Right cardiac atrium (tissue), 5 donors: ENCODE measurements around the gene SLC13A2. TPM values are rescaled to one million over a fixed set of nuclear protein-coding genes. Genes with fewer than 3 reads are reported as not detected.

Experiments
- ATAC-seq, 2 donors: fragments of 200-7000 bp; cut with Tn5 transposase; one replicate each; pipeline versions ENCODE4 v1.8.0 to v1.9.1; 2020; ENCODE audit warnings: moderate library complexity in 2 of 2, mild to moderate bottlenecking in 1 of 2
- DNase-seq, 3 donors: peaks; one replicate each; pipeline ENCODE4 v3.0.0-alpha.2; 2020
- H3K27ac ChIP-seq: one replicate; pipeline ENCODE4 v1.5.1; 2013; ENCODE audit warnings: mild to moderate bottlenecking, low read length, control low read depth, moderate library complexity
- H3K27me3 ChIP-seq: one replicate; pipeline ENCODE4 v1.6.1; 2013; ENCODE audit not compliant: control insufficient read depth, insufficient read depth
- H3K4me1 ChIP-seq: one replicate; pipeline ENCODE4 v1.6.1; 2013; ENCODE audit warnings: low read length; ENCODE audit not compliant: control insufficient read depth, insufficient read depth
- H3K4me3 ChIP-seq: one replicate; pipeline ENCODE4 v1.5.1; 2013; ENCODE audit warnings: low read length, control low read depth
- H3K9me3 ChIP-seq: one replicate; pipeline ENCODE4 v1.6.1; 2013; ENCODE audit warnings: low read length; ENCODE audit not compliant: control insufficient read depth
- WGBS: extraction: QIAGEN DNeasy Blood & Tissue Kit; methylation state at CpG from one replicate; pipeline ENCODE4 v1.1.7; 2013; 5-methylcytosine and 5-hydroxymethylcytosine counted together
- intact Hi-C, 4 donors: fragments of 100-400 bp; cut with DNase I; formaldehyde crosslinking; loops; one replicate each; pipeline versions ENCODE4 v1.11.0 to v1.14.0; 2022 to 2023
- polyA plus RNA-seq: library from polyadenylated mRNA; stranded (reverse); fragments of 200-250 nt; gene quantifications from one replicate; pipeline ENCODE4 v1.2.3, GENCODE V29; 2013
- total RNA-seq, 4 donors: library from RNA; stranded (reverse); fragmentation: NEBNext Ultra II Directional; extraction: Animal tissue kit (Norgen Biotek cat#: 25700); gene quantifications; one replicate each; pipeline ENCODE4 v1.2.1, GENCODE V29; 2021
- donor health status: healthy with polysubstance abuse.
- donor health status: DM: no; HTN: yes; CAD: no.
- donor health status: DM: no; HTN: no; CAD: no.
- donor health status: DM: no; HTN: yes; CAD: no; lungs with severe emphysema.
- donor health status: DM: yes; HTN: yes; CAD: no.

The SLC13A2 gene
- total and polyA plus RNA-seq, 5 donors = not detected

- H3K4me3 ChIP-seq = no peak overlapping the region
- H3K4me1 ChIP-seq = no peaks in the 10 kb centered on the region
- 78% methylated on average over 4 of the region's 4 CpGs for WGBS
- H3K27ac ChIP-seq = no peak overlapping the region
- no peaks in the 10 kb centered on the region for H3K27me3 ChIP-seq
- intact Hi-C loops = loop anchor here in 2 of 4 donors (5.0 to 10.0 kb wide), 3 partner anchors 43 to 75 kb away; partner anchors contain the start of gene RSKR (in 1 of the 2)
- DNase-seq = no peak
- ATAC-seq = no peak
- H3K9me3 ChIP-seq = no peaks in the 10 kb centered on the region
These were observed 66.8 kb downstream of the SLC13A2 start for GRCh38 chr17:28540231-28540630.

- Histone ChIP-seq H3K9me3 (no peaks in the 10 kb centered on the region), H3K4me3 (no peak overlapping the region), H3K27me3 (no peaks in the 10 kb centered on the region), H3K27ac (no peak overlapping the region), H3K4me1 (no peaks in the 10 kb centered on the region)
- WGBS = 87% methylated on average over 4 of the region's 4 CpGs
- intact Hi-C loops = loop anchor here in 2 of 4 donors (5.0 to 10.0 kb wide), 3 partner anchors 44 to 73 kb away; partner anchors contain the start of gene RSKR (in 1 of the 2)
- DNase-seq (no peak), ATAC-seq (no peak)
These were observed 68.0 kb downstream of the SLC13A2 start for GRCh38 chr17:28541439-28541838.

- intact Hi-C loops = loop anchor here in 3 of 4 donors (5.0 to 10.0 kb wide), 5 partner anchors 47 to 70 kb away; partner anchors contain the start of genes RSKR (in 2 of the 3) and SPAG5 (in 1 of the 3)
- H3K4me3 ChIP-seq = no peak overlapping the region
- 81% methylated on average over 4 of the region's 4 CpGs for WGBS
- ATAC-seq (no peak), DNase-seq (no peak)
- H3K4me1 ChIP-seq = no peaks in the 10 kb centered on the region
- H3K27ac ChIP-seq = no peak overlapping the region
- no peaks in the 10 kb centered on the region for H3K27me3 ChIP-seq
- no peaks in the 10 kb centered on the region for H3K9me3 ChIP-seq
These were observed 71.1 kb downstream of the SLC13A2 start for GRCh38 chr17:28544402-28545140.

GRCh38 chr17:28545141-28545503, 71.7 kb downstream of the SLC13A2 start:
- H3K4me1 ChIP-seq = no peaks in the 10 kb centered on the region
- ATAC-seq = no peak
- no peak for DNase-seq
- H3K27me3 ChIP-seq = no peaks in the 10 kb centered on the region
- WGBS = 80% methylated on average over 2 of the region's 2 CpGs
- intact Hi-C loops = loop anchor here in 3 of 4 donors (5.0 to 10.0 kb wide), 4 partner anchors 50 to 70 kb away; partner anchors contain the start of genes RSKR (in 2 of the 3) and SPAG5 (in 1 of the 3)
- H3K9me3 ChIP-seq = no peaks in the 10 kb centered on the region
- H3K4me3 ChIP-seq = no peak overlapping the region
- H3K27ac ChIP-seq = no peak overlapping the region

GRCh38 chr17:28545787-28546415, 72.5 kb downstream of the SLC13A2 start:
- intact Hi-C loops = loop anchor here in 3 of 4 donors (5.0 to 10.0 kb wide), 4 partner anchors 51 to 69 kb away; partner anchors contain the start of genes RSKR (in 2 of the 3) and SPAG5 (in 1 of the 3)
- no peaks in the 10 kb centered on the region for H3K9me3 ChIP-seq
- no peaks in the 10 kb centered on the region for H3K4me1 ChIP-seq
- H3K4me3 ChIP-seq = no peak overlapping the region
- WGBS = 60% methylated on average over 6 of the region's 6 CpGs
- ATAC-seq (no peak), DNase-seq (no peak)
- no peak overlapping the region for H3K27ac ChIP-seq
- no peaks in the 10 kb centered on the region for H3K27me3 ChIP-seq

GRCh38 chr17:28547096-28547622, 73.7 kb downstream of the SLC13A2 start:
- ATAC-seq = no peak
- intact Hi-C loops = loop anchor here in 3 of 4 donors (5.0 to 10.0 kb wide), 4 partner anchors 50 to 68 kb away; partner anchors contain the start of genes RSKR (in 2 of the 3) and SPAG5 (in 1 of the 3)

More at GRCh38 chr17:28547096-28547622, 73.7 kb downstream of the SLC13A2 start:
- Histone ChIP-seq H3K4me1 (peaks cover 5% of the 10 kb centered on the region), H3K27ac (no peak overlapping the region), H3K9me3 (no peaks in the 10 kb centered on the region), H3K4me3 (no peak overlapping the region), H3K27me3 (no peaks in the 10 kb centered on the region)
- DNase-seq = no peak
- 92% methylated on average over 14 of the region's 14 CpGs for WGBS

Other genes with a start within 250 kb of the SLC13A2 start
- 1 to 10 TPM; 5.5 to 6.7 (median 6.0) TPM for gene TMEM97, start 154.4 kb upstream of the SLC13A2 start, total RNA-seq
- gene TMEM97, start 154.4 kb upstream of the SLC13A2 start, polyA plus RNA-seq = 3.9 TPM
- 10 to 100 TPM; 20.6 to 22.8 (median 21.3) TPM for gene IFT20, start 138.2 kb upstream of the SLC13A2 start, total RNA-seq
- 27.0 TPM for gene IFT20, start 138.2 kb upstream of the SLC13A2 start, polyA plus RNA-seq
- gene TNFAIP1, start 137.9 kb upstream of the SLC13A2 start, total RNA-seq = 10 to 100 TPM; 33.3 to 72.3 (median 34.7) TPM
- gene TNFAIP1, start 137.9 kb upstream of the SLC13A2 start, polyA plus RNA-seq = 20.1 TPM
- 10 to 100 TPM; 97.1 to 99.8 (median 98.6) TPM for gene POLDIP2, start 116.1 kb upstream of the SLC13A2 start, total RNA-seq
- gene POLDIP2, start 116.1 kb upstream of the SLC13A2 start, polyA plus RNA-seq = 95.6 TPM
- not detected for gene SEBOX, start 108.4 kb upstream of the SLC13A2 start, total RNA-seq
- gene SEBOX, start 108.4 kb upstream of the SLC13A2 start, polyA plus RNA-seq = not detected
- gene VTN, start 103.3 kb upstream of the SLC13A2 start, total RNA-seq = 10 to 100 TPM in 1 of 4 donors, 1 to 10 TPM in 3; 3.8 to 10.5 (median 4.1) TPM
- gene VTN, start 103.3 kb upstream of the SLC13A2 start, polyA plus RNA-seq = 3.8 TPM
- 1 to 10 TPM; 5.8 to 8.9 (median 7.1) TPM for gene SARM1, start 102.0 kb upstream of the SLC13A2 start, total RNA-seq
- gene SARM1, start 102.0 kb upstream of the SLC13A2 start, polyA plus RNA-seq = 4.0 TPM
- 1 to 10 TPM; 5.3 to 9.2 (median 7.6) TPM for gene SLC46A1, start 67.4 kb upstream of the SLC13A2 start, total RNA-seq
- 3.0 TPM for gene SLC46A1, start 67.4 kb upstream of the SLC13A2 start, polyA plus RNA-seq
- not detected for gene FOXN1, start 32.7 kb downstream of the SLC13A2 start, total RNA-seq
- not detected for gene FOXN1, start 32.7 kb downstream of the SLC13A2 start, polyA plus RNA-seq
- gene UNC119, start 79.0 kb downstream of the SLC13A2 start, total RNA-seq = 10 to 100 TPM; 14.0 to 28.8 (median 21.0) TPM
- gene UNC119, start 79.0 kb downstream of the SLC13A2 start, polyA plus RNA-seq = 22.8 TPM
- 10 to 100 TPM; 36.4 to 41.8 (median 40.7) TPM for gene PIGS, start 97.9 kb downstream of the SLC13A2 start, total RNA-seq
- 16.6 TPM for gene PIGS, start 97.9 kb downstream of the SLC13A2 start, polyA plus RNA-seq
- gene ALDOC, start 103.3 kb downstream of the SLC13A2 start, total RNA-seq = 100 to 1,000 TPM; 191 to 390 (median 276) TPM
- 283 TPM for gene ALDOC, start 103.3 kb downstream of the SLC13A2 start, polyA plus RNA-seq
- gene SPAG5, start 125.4 kb downstream of the SLC13A2 start, total RNA-seq = 1 to 10 TPM in 3 of 4 donors, under 1 TPM in 1; 0.81 to 2.7 (median 2.1) TPM
- gene SPAG5, start 125.4 kb downstream of the SLC13A2 start, polyA plus RNA-seq = 1.2 TPM
- 1 to 10 TPM; 2.9 to 4.7 (median 4.3) TPM for gene RSKR, start 140.5 kb downstream of the SLC13A2 start, total RNA-seq
- gene RSKR, start 140.5 kb downstream of the SLC13A2 start, polyA plus RNA-seq = 2.9 TPM
- gene BLTP2, start 171.5 kb downstream of the SLC13A2 start, total RNA-seq = 10 to 100 TPM; 70.6 to 87.3 (median 81.7) TPM
- 21.0 TPM for gene BLTP2, start 171.5 kb downstream of the SLC13A2 start, polyA plus RNA-seq
- 10 to 100 TPM; 29.9 to 36.6 (median 30.4) TPM for gene SDF2, start 188.3 kb downstream of the SLC13A2 start, total RNA-seq
- gene SDF2, start 188.3 kb downstream of the SLC13A2 start, polyA plus RNA-seq = 38.8 TPM
- gene SUPT6H, start 188.6 kb downstream of the SLC13A2 start, total RNA-seq = 10 to 100 TPM; 43.6 to 49.0 (median 46.9) TPM
- 32.7 TPM for gene SUPT6H, start 188.6 kb downstream of the SLC13A2 start, polyA plus RNA-seq
- 1 to 10 TPM; 1.3 to 3.3 (median 2.5) TPM for gene PROCA1, start 238.2 kb downstream of the SLC13A2 start, total RNA-seq
- 2.2 TPM for gene PROCA1, start 238.2 kb downstream of the SLC13A2 start, polyA plus RNA-seq
- 10 to 100 TPM; 56.9 to 62.2 (median 59.8) TPM for gene RAB34, start 244.2 kb downstream of the SLC13A2 start, total RNA-seq
- gene RAB34, start 244.2 kb downstream of the SLC13A2 start, polyA plus RNA-seq = 57.6 TPM
- 1,000 to 10,000 TPM in 1 of 4 donors, 100 to 1,000 TPM in 3; 939 to 1,151 (median 992) TPM for gene RPL23A, start 246.3 kb downstream of the SLC13A2 start, total RNA-seq
- 817 TPM for gene RPL23A, start 246.3 kb downstream of the SLC13A2 start, polyA plus RNA-seq